HG02642 (cell line): Measurements from ENCODE around the gene SCAMP5.
A peak's percentile ranks its signal among the peaks of the same experiment; 100 is the strongest.

Source experiments
- ATAC-seq: cut with Tn5 transposase; IDR thresholded peaks from one replicate; pipeline ENCODE4 v1.9.1; 2021; ENCODE audit warnings: mild to moderate bottlenecking; ENCODE audit not compliant: unreplicated experiment, poor library complexity

The SCAMP5 gene

GRCh38 chr15:75042730-75043508 lies 47.6 kb downstream of the SCAMP5 start:
- ATAC-seq: peak; percentile 72

- peak; percentile 33 for ATAC-seq
Observed at GRCh38 chr15:75043509-75044257, 48.3 kb downstream of the SCAMP5 start.

GRCh38 chr15:75044258-75044878 lies 49.0 kb downstream of the SCAMP5 start:
- no peak for ATAC-seq

- no peak for ATAC-seq
Observed at GRCh38 chr15:75045332-75046015, 50.1 kb downstream of the SCAMP5 start.

GRCh38 chr15:75048394-75048793 lies 53.0 kb downstream of the SCAMP5 start:
- no peak for ATAC-seq

GRCh38 chr15:75049392-75049791 lies 54.0 kb downstream of the SCAMP5 start:
- no peak for ATAC-seq

- ATAC-seq: no peak
Observed at GRCh38 chr15:75050283-75050682, 54.9 kb downstream of the SCAMP5 start.

GRCh38 chr15:75051191-75051608 lies 55.8 kb downstream of the SCAMP5 start:
- no peak for ATAC-seq

- ATAC-seq: no peak
Observed at GRCh38 chr15:75051711-75052110, 56.3 kb downstream of the SCAMP5 start.

GRCh38 chr15:75052972-75053747 lies 57.8 kb downstream of the SCAMP5 start:
- no peak for ATAC-seq

GRCh38 chr15:75053748-75054125 lies 58.4 kb downstream of the SCAMP5 start:
- ATAC-seq: no peak

GRCh38 chr15:75054172-75054897 lies 59.0 kb downstream of the SCAMP5 start:
- no peak for ATAC-seq

GRCh38 chr15:75056036-75056435 lies 60.7 kb downstream of the SCAMP5 start:
- no peak for ATAC-seq

GRCh38 chr15:75058127-75058905 lies 63.0 kb downstream of the SCAMP5 start:
- ATAC-seq: no peak

GRCh38 chr15:75059607-75060006 lies 64.2 kb downstream of the SCAMP5 start:
- no peak for ATAC-seq

GRCh38 chr15:75061272-75061671 lies 65.9 kb downstream of the SCAMP5 start:
- ATAC-seq: peak; percentile 61

GRCh38 chr15:75062706-75063105 lies 67.3 kb downstream of the SCAMP5 start:
- no peak for ATAC-seq

GRCh38 chr15:75063338-75063737 lies 68.0 kb downstream of the SCAMP5 start:
- no peak for ATAC-seq

- ATAC-seq: no peak
Observed at GRCh38 chr15:75063889-75064288, 68.5 kb downstream of the SCAMP5 start.
